ENCODE results near the gene ZDHHC11B.
"Not testable (repeated sequence)": the region's sequence is repeated elsewhere in the genome, so short reads cannot be mapped to it uniquely, and the experiment has no call there.

The ZDHHC11B gene

GRCh38 chr5:685262-686171, 99.0 kb downstream of the ZDHHC11B start:
- H3K9me3 ChIP-seq, result no peaks in the 10 kb centered on the region
- H3K4me3 ChIP-seq (ENCODE audit: low read depth, low read length), result no peak overlapping the region
- no peak for TF ChIP-seq CTCF (IDR thresholded peaks at IDR 0.05; ENCODE audit: low read depth, low read length)
- no peaks in the 10 kb centered on the region for H3K27me3 ChIP-seq
- H3K4me1 ChIP-seq, result no peaks in the 10 kb centered on the region
- DNase-seq, result no peak
- H3K36me3 ChIP-seq, result no peaks in the 10 kb centered on the region

GRCh38 chr5:684751-685216, 99.7 kb downstream of the ZDHHC11B start:
- no peak overlapping the region for H3K4me3 ChIP-seq (ENCODE audit: low read depth, low read length)
- no peaks in the 10 kb centered on the region for H3K9me3 ChIP-seq
- H3K36me3 ChIP-seq, result no peaks in the 10 kb centered on the region
- H3K4me1 ChIP-seq, result no peaks in the 10 kb centered on the region
- DNase-seq, result no peak
- no peaks in the 10 kb centered on the region for H3K27me3 ChIP-seq
- TF ChIP-seq CTCF (IDR thresholded peaks at IDR 0.05; ENCODE audit: low read depth, low read length), result no peak

- Histone ChIP-seq H3K9me3 (no peaks in the 10 kb centered on the region), H3K4me1 (no peaks in the 10 kb centered on the region), H3K36me3 (no peaks in the 10 kb centered on the region), H3K4me3 (ENCODE audit: low read depth, low read length) (no peak overlapping the region), H3K27me3 (no peaks in the 10 kb centered on the region)
- DNase-seq, result peak; percentile 20
- TF ChIP-seq CTCF (IDR thresholded peaks at IDR 0.05; ENCODE audit: low read depth, low read length), result no peak
Observed at GRCh38 chr5:683551-684481, 100.7 kb downstream of the ZDHHC11B start.

GRCh38 chr5:682651-683358, 101.7 kb downstream of the ZDHHC11B start:
- H3K9me3 ChIP-seq; H3K4me1 ChIP-seq; H3K27me3 ChIP-seq; H3K36me3 ChIP-seq; H3K4me3 ChIP-seq (ENCODE audit: low read depth, low read length): not testable (repeated sequence)
- DNase-seq, result peak; percentile 17

GRCh38 chr5:682216-682615, 102.3 kb downstream of the ZDHHC11B start:
- not testable (repeated sequence) for DNase-seq; H3K4me3 ChIP-seq (ENCODE audit: low read depth, low read length); H3K27me3 ChIP-seq; H3K9me3 ChIP-seq; H3K36me3 ChIP-seq; H3K4me1 ChIP-seq

GRCh38 chr5:681317-682191, 103.0 kb downstream of the ZDHHC11B start:
- H3K36me3 ChIP-seq; H3K4me3 ChIP-seq (ENCODE audit: low read depth, low read length); H3K27me3 ChIP-seq; H3K9me3 ChIP-seq; DNase-seq; H3K4me1 ChIP-seq: not testable (repeated sequence)

- H3K4me3 ChIP-seq (ENCODE audit: low read depth, low read length); H3K36me3 ChIP-seq; H3K9me3 ChIP-seq; H3K4me1 ChIP-seq; DNase-seq; H3K27me3 ChIP-seq: not testable (repeated sequence)
Observed at GRCh38 chr5:680836-681235, 103.7 kb downstream of the ZDHHC11B start.

- not testable (repeated sequence) for H3K4me3 ChIP-seq (ENCODE audit: low read depth, low read length); DNase-seq; H3K36me3 ChIP-seq; H3K9me3 ChIP-seq; H3K27me3 ChIP-seq; H3K4me1 ChIP-seq
Observed at GRCh38 chr5:680118-680795, 104.3 kb downstream of the ZDHHC11B start.

- DNase-seq, result peak; percentile 4
- not testable (repeated sequence) for H3K36me3 ChIP-seq; H3K9me3 ChIP-seq; H3K27me3 ChIP-seq; H3K4me1 ChIP-seq; H3K4me3 ChIP-seq (ENCODE audit: low read depth, low read length)
Observed at GRCh38 chr5:679166-679895, 105.2 kb downstream of the ZDHHC11B start.

- DNase-seq; H3K4me1 ChIP-seq; H3K27me3 ChIP-seq; H3K36me3 ChIP-seq; H3K9me3 ChIP-seq; H3K4me3 ChIP-seq (ENCODE audit: low read depth, low read length): not testable (repeated sequence)
Observed at GRCh38 chr5:678521-678920, 106.0 kb downstream of the ZDHHC11B start.
